ENCODE data around the gene ABHD8. TPM values are rescaled to one million over a fixed set of nuclear protein-coding genes. Genes with fewer than 3 reads are reported as not detected.

Gene ABHD8
- total and polyA plus RNA-seq, 2 of the 13 experiments (the other 11 are each of a cell fraction or from before 2014, with no cell fraction given): 6.3 to 7.2 TPM

DNA sequence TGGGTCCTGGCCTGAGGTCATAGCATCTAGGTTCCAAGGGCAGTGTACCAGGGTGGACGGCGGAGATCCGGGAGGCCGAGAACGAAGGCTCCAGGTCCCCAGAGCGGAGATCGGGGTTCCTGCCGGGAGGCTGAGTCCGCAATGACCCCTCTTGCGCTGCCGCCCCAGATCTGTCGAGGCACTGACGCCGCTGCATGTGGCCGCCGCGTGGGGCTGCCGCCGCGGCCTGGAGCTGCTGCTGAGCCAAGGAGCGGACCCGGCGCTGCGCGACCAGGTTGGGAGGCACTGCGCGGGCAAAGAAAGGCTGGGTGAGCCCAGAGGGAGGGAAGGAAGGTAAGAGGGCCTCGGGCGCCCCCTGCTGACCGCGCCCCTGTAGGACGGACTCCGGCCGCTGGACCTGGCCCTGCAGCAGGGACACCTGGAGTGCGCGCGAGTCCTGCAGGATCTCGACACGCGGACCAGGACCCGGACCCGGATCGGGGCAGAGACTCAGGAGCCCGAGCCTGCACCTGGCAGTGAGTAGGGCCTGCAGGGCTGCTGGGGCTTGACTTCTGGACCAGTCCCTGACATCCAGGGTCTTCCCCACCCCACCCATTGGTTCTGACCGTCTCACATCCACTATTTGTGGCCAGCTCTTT, 20.6 kb downstream of the ABHD8 start (continued):
- peak; percentile 47; the same call in 1 of the 2 replicates for TF ChIP-seq ZNF318 (CRISPR knock-in tag; IDR thresholded peaks at IDR 0.05)
- peak; percentile 56 for TF ChIP-seq ZNF781 (CRISPR knock-in tag; IDR thresholded peaks at IDR 0.05; ENCODE audit: borderline replicate concordance, not compliant biosample characterization)
- TF ChIP-seq, protein P1, sequence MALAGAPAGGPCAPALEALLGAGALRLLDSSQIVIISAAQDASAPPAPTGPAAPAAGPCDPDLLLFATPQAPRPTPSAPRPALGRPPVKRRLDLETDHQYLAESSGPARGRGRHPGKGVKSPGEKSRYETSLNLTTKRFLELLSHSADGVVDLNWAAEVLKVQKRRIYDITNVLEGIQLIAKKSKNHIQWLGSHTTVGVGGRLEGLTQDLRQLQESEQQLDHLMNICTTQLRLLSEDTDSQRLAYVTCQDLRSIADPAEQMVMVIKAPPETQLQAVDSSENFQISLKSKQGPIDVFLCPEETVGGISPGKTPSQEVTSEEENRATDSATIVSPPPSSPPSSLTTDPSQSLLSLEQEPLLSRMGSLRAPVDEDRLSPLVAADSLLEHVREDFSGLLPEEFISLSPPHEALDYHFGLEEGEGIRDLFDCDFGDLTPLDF (CRISPR knock-in tag; IDR thresholded peaks at IDR 0.05): peak; percentile 57; the same call in 1 of the 2 replicates
- peak; percentile 45; the same call in 1 of the 2 replicates for TF ChIP-seq SAP130 (CRISPR knock-in tag; IDR thresholded peaks at IDR 0.05; ENCODE audit: low read depth)
- TF ChIP-seq THAP8 (CRISPR knock-in tag; IDR thresholded peaks at IDR 0.05; ENCODE audit: borderline replicate concordance): no peak
- TF ChIP-seq ZNF746 (CRISPR knock-in tag; IDR thresholded peaks at IDR 0.05): no peak
- no peak for TF ChIP-seq PPARG (CRISPR knock-in tag; conservative IDR thresholded peaks at IDR 0.05)
- TF ChIP-seq ZBTB34 (CRISPR knock-in tag; IDR thresholded peaks at IDR 0.05): no peak
- TF ChIP-seq, protein P2, sequence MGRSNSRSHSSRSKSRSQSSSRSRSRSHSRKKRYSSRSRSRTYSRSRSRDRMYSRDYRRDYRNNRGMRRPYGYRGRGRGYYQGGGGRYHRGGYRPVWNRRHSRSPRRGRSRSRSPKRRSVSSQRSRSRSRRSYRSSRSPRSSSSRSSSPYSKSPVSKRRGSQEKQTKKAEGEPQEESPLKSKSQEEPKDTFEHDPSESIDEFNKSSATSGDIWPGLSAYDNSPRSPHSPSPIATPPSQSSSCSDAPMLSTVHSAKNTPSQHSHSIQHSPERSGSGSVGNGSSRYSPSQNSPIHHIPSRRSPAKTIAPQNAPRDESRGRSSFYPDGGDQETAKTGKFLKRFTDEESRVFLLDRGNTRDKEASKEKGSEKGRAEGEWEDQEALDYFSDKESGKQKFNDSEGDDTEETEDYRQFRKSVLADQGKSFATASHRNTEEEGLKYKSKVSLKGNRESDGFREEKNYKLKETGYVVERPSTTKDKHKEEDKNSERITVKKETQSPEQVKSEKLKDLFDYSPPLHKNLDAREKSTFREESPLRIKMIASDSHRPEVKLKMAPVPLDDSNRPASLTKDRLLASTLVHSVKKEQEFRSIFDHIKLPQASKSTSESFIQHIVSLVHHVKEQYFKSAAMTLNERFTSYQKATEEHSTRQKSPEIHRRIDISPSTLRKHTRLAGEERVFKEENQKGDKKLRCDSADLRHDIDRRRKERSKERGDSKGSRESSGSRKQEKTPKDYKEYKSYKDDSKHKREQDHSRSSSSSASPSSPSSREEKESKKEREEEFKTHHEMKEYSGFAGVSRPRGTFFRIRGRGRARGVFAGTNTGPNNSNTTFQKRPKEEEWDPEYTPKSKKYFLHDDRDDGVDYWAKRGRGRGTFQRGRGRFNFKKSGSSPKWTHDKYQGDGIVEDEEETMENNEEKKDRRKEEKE (IDR thresholded peaks at IDR 0.05): no peak
- TF ChIP-seq NFKB2 (CRISPR knock-in tag; IDR thresholded peaks at IDR 0.05; ENCODE audit: borderline replicate concordance): peak; percentile 33; the same call in 1 of the 2 replicates
- no peak for TF ChIP-seq U2AF2 (IDR thresholded peaks at IDR 0.05; ENCODE audit: low read depth, low read length)
- peak; percentile 80 for TF ChIP-seq KDM2A (CRISPR knock-in tag; IDR thresholded peaks at IDR 0.05; ENCODE audit: borderline replicate concordance, low read depth)
- TF ChIP-seq ISL2 (CRISPR knock-in tag; IDR thresholded peaks at IDR 0.05): 0 out of 2 replicates have a peak, but pooled peaks have one; percentile 36
